Esophagus squamous epithelium (tissue), 4 donors: Measurements from ENCODE around the gene TNIP1.

Source experiments
- CTCF ChIP-seq, 6 experiments: fragments of 450-650 bp in 4 of 6; fragments of 200-600 bp in 2 of 6; sonication (generic) in 2 of 6; IDR thresholded peaks; one replicate each; pipeline ENCODE4 v1.5.1; 2016 to 2019; ENCODE audit warnings: antibody characterized with exemption in 6 of 6, mild to moderate bottlenecking in 4 of 6, moderate library complexity in 4 of 6
- POLR2A ChIP-seq, 4 donors: fragments of 450-650 bp; IDR thresholded peaks; one replicate each; pipeline ENCODE4 v1.6.1; 2017; ENCODE audit warnings: antibody characterized with exemption in 4 of 4, mild to moderate bottlenecking in 4 of 4, moderate library complexity in 3 of 4

- TF ChIP-seq CTCF (IDR thresholded peaks at IDR 0.05) (peak in 1 of 6 experiments; percentile 9), POLR2A (IDR thresholded peaks at IDR 0.05) (no peak)
Measured at GRCh38 chr5:150989695-150990094, 91.1 kb downstream of the TNIP1 start.
